Stimulated activated effector memory CD8-positive, alpha-beta T cell treated with anti-CD3 and anti-CD28 coated beads, Interleukin-12 subunit alpha, Interleukin-12 subunit beta, amount 100 ng/mL, for 72 hours (primary cell): Measurements from ENCODE around the gene ZNF281.
A peak's percentile ranks its signal among the peaks of the same experiment; 100 is the strongest.

Experiments
- ATAC-seq: fragments of 150-1000 bp; cut with Tn5 transposase; 2 replicates; pipeline ENCODE4 v1.10.0; 2021
- DNase-seq, 2 donors: peaks; one replicate each; pipeline ENCODE4 v3.0.0; 2021 to 2022; ENCODE audit warnings: low spot score in 2 of 2
- H3K27ac Mint-ChIP-seq: one replicate; pipeline ENCODE4 v1.8.0; 2022; ENCODE audit warnings: mild to moderate bottlenecking, mixed read lengths
- H3K36me3 Mint-ChIP-seq: one replicate; pipeline ENCODE4 v1.8.0; 2022; ENCODE audit warnings: mild to moderate bottlenecking, mixed read lengths
- H3K4me1 Mint-ChIP-seq: one replicate; pipeline ENCODE4 v1.8.0; 2022; ENCODE audit warnings: mixed read lengths
- H3K4me3 Mint-ChIP-seq: one replicate; pipeline ENCODE4 v1.8.0; 2022; ENCODE audit warnings: mild to moderate bottlenecking, mixed read lengths
- H3K9me3 Mint-ChIP-seq: one replicate; pipeline ENCODE4 v1.8.0; 2022; ENCODE audit warnings: mixed read lengths

ZNF281 gene

DNA sequence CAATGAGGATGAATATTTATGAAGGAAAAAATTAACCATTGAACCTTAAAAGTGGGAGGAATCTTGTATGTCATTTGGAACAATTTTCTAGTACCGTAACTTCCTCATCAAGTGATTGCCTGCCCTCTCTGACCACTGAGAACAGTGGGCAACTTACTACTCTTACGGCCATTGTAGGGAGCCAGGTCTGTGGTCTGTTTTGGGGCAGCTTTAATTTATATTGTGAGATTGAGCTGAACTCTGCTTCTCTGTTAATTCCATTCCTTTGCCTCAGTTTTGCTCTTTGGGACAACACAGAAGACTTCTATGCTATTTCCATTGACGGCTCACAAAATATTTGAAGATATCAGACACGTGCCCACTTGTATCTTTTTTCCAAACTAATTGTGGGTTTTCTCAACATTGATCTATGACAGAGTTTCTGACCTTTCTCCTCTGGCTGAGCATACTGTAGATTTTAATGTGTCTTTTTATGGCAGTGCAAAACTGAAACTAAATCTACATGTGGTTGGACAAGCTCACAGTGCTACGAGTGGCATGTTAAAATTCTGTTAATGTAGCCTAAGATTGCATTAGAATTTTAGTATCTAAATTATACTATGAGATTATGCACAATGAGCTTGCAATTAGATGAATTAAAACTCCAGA, 27.8 kb upstream of the ZNF281 start:
- H3K9me3 Mint-ChIP-seq: no peaks in the 10 kb centered on the region
- ATAC-seq (peak; percentile 59), DNase-seq (no peak)
- H3K4me3 Mint-ChIP-seq: peak overlapping the region; percentile 50
- H3K36me3 Mint-ChIP-seq: no peaks in the 10 kb centered on the region
- H3K4me1 Mint-ChIP-seq: peaks cover 12% of the 10 kb centered on the region
- peak overlapping the region; percentile 71 for H3K27ac Mint-ChIP-seq

- ATAC-seq: no peak
- H3K4me1 Mint-ChIP-seq: peaks cover 14% of the 10 kb centered on the region
- no peak overlapping the region for H3K27ac Mint-ChIP-seq
- H3K36me3 Mint-ChIP-seq: no peaks in the 10 kb centered on the region
- H3K9me3 Mint-ChIP-seq: no peaks in the 10 kb centered on the region
- no peak for DNase-seq
- peak overlapping the region; percentile 50 for H3K4me3 Mint-ChIP-seq
These were observed 27.3 kb upstream of the ZNF281 start for GRCh38 chr1:200437088-200437487.

DNA sequence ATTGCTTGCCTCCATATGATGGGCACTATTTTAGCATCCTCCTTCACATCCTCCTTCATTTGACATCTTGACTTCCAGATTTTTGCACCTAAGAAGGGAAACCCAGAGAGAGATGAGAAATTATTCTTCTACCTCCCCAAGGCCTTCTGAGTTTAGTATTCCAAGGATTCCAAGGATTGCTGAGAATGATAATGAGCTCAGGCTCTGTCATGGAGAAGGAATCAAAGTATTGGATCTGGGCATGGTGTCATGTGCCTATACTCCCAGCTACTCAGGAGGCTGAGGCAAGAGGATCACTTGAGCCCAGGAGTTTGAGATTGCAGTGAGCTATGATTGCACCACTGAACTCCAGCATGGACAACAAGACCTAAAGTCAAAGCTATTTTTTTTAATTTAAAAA, 26.6 kb upstream of the ZNF281 start:
- DNase-seq (no peak), ATAC-seq (no peak)
- H3K4me1 Mint-ChIP-seq: peaks cover 14% of the 10 kb centered on the region
- no peaks in the 10 kb centered on the region for H3K9me3 Mint-ChIP-seq
- no peak overlapping the region for H3K27ac Mint-ChIP-seq
- H3K36me3 Mint-ChIP-seq: no peaks in the 10 kb centered on the region
- no peak overlapping the region for H3K4me3 Mint-ChIP-seq

DNA sequence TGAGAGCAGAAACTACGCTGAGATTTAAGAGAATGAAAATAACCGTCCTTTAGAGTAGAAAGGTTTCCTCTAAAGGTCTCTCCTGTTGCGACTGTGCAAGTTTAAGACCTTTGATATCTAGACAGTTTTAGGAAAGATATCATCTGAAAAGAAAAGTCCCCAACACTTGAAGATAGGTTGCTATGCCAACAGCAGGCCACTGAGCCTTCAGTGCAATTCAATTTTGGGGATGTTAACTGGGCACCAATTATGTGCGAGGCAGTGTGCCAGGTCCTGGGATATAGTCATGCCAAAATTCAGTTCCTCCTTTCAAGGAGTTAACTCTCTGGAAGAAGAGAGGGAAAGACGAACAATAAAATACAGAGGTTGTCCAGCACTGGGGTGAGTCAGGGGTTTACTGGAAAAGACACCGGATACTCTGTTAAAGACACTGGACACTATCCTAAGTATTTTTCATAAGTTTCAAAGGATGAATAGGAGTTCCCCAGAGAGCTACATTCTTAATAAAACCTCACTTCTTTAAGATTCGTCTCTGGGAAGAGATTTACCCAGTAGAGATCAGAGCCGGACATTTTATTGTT, 25.5 kb upstream of the ZNF281 start:
- Mint-ChIP-seq H3K27ac (no peak overlapping the region), H3K9me3 (no peaks in the 10 kb centered on the region), H3K36me3 (no peaks in the 10 kb centered on the region), H3K4me1 (peaks cover 14% of the 10 kb centered on the region), H3K4me3 (no peak overlapping the region)
- ATAC-seq: no peak
- DNase-seq: no peak

- H3K36me3 Mint-ChIP-seq: no peaks in the 10 kb centered on the region
- no peaks in the 10 kb centered on the region for H3K9me3 Mint-ChIP-seq
- no peak overlapping the region for H3K27ac Mint-ChIP-seq
- H3K4me3 Mint-ChIP-seq: no peak overlapping the region
- DNase-seq (no peak), ATAC-seq (no peak)
- peaks cover 14% of the 10 kb centered on the region for H3K4me1 Mint-ChIP-seq
These were observed 23.8 kb upstream of the ZNF281 start for GRCh38 chr1:200433586-200433985.

DNA sequence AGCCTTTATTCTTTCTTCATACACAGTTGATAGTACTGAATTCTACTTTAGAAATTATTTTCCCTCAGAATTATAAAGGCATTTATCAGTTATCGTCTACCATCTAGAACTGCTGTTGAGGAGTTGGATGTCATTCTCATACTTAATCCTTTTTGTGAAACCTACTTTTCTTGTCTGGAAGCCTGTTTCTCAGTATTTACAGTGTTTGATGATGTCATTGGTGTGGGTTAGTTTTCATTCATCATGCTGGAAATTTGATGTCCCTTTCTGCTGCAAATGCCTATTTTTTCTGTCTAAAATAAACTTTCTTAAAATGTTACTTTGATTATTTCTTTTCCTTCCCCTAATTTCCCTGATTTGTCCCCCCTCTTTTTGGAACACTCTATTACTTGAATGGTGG, 22.8 kb upstream of the ZNF281 start:
- H3K4me3 Mint-ChIP-seq: no peak overlapping the region
- ATAC-seq: no peak
- no peak for DNase-seq
- no peaks in the 10 kb centered on the region for H3K9me3 Mint-ChIP-seq
- no peaks in the 10 kb centered on the region for H3K36me3 Mint-ChIP-seq
- peaks cover 9% of the 10 kb centered on the region for H3K4me1 Mint-ChIP-seq
- H3K27ac Mint-ChIP-seq: no peak overlapping the region

GRCh38 chr1:200429221-200429751, 19.4 kb upstream of the ZNF281 start:
- Mint-ChIP-seq H3K4me1 (peaks cover 7% of the 10 kb centered on the region), H3K27ac (peak overlapping the region; percentile 26), H3K36me3 (no peaks in the 10 kb centered on the region), H3K4me3 (no peak overlapping the region), H3K9me3 (no peaks in the 10 kb centered on the region)
- no peak for DNase-seq
- no peak for ATAC-seq

DNA sequence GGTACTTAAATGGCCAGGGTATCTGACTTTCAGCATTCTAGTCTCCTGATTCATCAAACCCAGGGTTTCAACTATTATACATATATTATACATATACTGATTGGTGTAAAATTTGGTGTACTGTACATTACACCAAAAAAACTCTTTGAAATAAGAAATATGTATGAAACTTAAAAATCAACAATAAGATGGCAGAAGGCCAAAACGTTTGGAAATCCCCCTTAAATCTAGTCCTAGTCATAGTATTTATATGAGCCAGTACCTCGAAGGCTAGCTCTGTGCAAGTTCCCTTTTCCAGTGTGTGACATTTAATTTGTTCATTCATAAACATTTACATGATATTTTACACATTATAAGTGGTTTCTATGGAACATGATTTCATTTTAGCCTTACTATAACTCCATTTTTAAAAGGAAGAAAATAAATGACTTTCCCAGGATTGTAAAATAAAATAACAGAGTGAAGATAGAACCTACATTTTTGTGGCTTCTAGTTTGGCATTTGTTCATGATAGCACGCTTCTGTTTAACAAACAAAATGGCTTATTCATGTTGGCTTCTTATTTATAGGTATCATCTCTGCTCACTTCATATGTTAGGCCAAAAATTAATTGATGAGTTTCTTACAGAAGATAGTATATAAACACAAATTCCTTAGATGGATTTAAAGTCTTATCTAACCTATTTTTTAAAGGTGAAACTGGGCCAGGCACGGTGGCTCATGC, 18.8 kb upstream of the ZNF281 start:
- H3K4me1 Mint-ChIP-seq: peaks cover 7% of the 10 kb centered on the region
- DNase-seq (no peak), ATAC-seq (peak; percentile 63)

GRCh38 chr1:200427744-200428143, 17.9 kb upstream of the ZNF281 start:
- Mint-ChIP-seq H3K9me3 (no peaks in the 10 kb centered on the region), H3K36me3 (no peaks in the 10 kb centered on the region), H3K27ac (no peak overlapping the region), H3K4me1 (peaks cover 3% of the 10 kb centered on the region), H3K4me3 (no peak overlapping the region)
- DNase-seq: no peak
- ATAC-seq: no peak

More for the DNA sequence above, 18.8 kb upstream of the ZNF281 start:
- no peaks in the 10 kb centered on the region for H3K36me3 Mint-ChIP-seq
- peak overlapping the region; percentile 26 for H3K27ac Mint-ChIP-seq
- no peaks in the 10 kb centered on the region for H3K9me3 Mint-ChIP-seq
- no peak overlapping the region for H3K4me3 Mint-ChIP-seq

DNA sequence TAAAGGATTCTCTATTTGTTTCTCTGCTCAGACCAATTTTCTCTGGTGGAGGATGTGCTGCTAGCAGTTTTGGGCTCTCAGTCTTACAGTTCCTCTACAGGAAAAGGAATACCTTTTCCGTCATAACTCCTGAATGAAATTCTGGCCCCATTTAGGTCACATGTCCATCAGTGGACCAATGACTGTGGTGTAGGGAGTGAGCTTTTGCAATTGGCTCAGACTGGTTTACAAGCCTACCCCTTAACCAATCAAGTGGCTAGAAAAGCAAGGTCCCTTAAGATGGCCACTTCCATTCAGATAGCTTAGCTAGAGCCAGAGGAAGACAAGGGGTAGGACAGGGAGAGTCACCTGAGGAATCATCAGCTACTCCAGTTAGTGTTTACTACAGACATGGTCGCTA, 16.4 kb upstream of the ZNF281 start:
- DNase-seq (no peak), ATAC-seq (no peak)
- no peaks in the 10 kb centered on the region for H3K9me3 Mint-ChIP-seq

DNA sequence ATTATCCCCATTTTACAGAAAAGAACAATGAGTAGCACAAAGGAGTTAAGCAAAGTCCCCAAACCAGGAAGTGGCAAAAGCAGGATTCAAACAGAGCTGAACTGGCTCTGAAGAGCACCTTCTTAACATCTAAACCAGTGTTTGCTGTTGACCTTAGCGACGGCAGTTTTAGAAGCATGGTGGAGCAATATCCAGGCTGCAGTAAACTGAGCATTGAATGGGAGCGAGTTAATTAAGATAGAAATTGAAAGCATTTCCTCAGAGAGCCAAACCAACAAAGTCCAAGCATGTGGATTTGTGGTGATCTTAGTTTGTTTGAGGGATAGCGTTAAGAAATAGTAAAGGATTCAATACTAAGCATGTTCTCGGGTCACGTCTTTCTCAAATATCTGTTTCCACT, 13.4 kb upstream of the ZNF281 start:
- Mint-ChIP-seq H3K9me3 (no peaks in the 10 kb centered on the region), H3K4me3 (no peak overlapping the region), H3K4me1 (no peaks in the 10 kb centered on the region), H3K27ac (no peak overlapping the region), H3K36me3 (no peaks in the 10 kb centered on the region)
- ATAC-seq: no peak
- DNase-seq: no peak

More for the DNA sequence above, 16.4 kb upstream of the ZNF281 start:
- H3K4me1 Mint-ChIP-seq: no peaks in the 10 kb centered on the region
- H3K4me3 Mint-ChIP-seq: no peak overlapping the region
- H3K36me3 Mint-ChIP-seq: no peaks in the 10 kb centered on the region
- H3K27ac Mint-ChIP-seq: no peak overlapping the region

GRCh38 chr1:200422211-200422610, 12.4 kb upstream of the ZNF281 start:
- H3K27ac Mint-ChIP-seq: no peak overlapping the region
- no peaks in the 10 kb centered on the region for H3K36me3 Mint-ChIP-seq
- no peak for DNase-seq
- no peaks in the 10 kb centered on the region for H3K4me1 Mint-ChIP-seq
- no peak overlapping the region for H3K4me3 Mint-ChIP-seq
- H3K9me3 Mint-ChIP-seq: no peaks in the 10 kb centered on the region
- ATAC-seq: no peak

GRCh38 chr1:200415789-200416593, 6.2 kb upstream of the ZNF281 start:
- DNase-seq (no peak), ATAC-seq (peak; percentile 60)
- no peak overlapping the region for H3K27ac Mint-ChIP-seq
- H3K36me3 Mint-ChIP-seq: no peaks in the 10 kb centered on the region
- H3K4me1 Mint-ChIP-seq: peaks cover 16% of the 10 kb centered on the region
- peak overlapping the region; percentile 0 for H3K4me3 Mint-ChIP-seq
- H3K9me3 Mint-ChIP-seq: no peaks in the 10 kb centered on the region

GRCh38 chr1:200415227-200415626, 5.4 kb upstream of the ZNF281 start:
- Mint-ChIP-seq H3K27ac (no peak overlapping the region), H3K4me3 (peak overlapping the region; percentile 0), H3K4me1 (peaks cover 22% of the 10 kb centered on the region), H3K9me3 (no peaks in the 10 kb centered on the region), H3K36me3 (peaks cover 2% of the 10 kb centered on the region)
- ATAC-seq (no peak), DNase-seq (no peak)

GRCh38 chr1:200414657-200415056, 4.8 kb upstream of the ZNF281 start:
- Mint-ChIP-seq H3K4me1 (peaks cover 28% of the 10 kb centered on the region), H3K27ac (no peak overlapping the region), H3K36me3 (peaks cover 8% of the 10 kb centered on the region), H3K9me3 (no peaks in the 10 kb centered on the region), H3K4me3 (no peak overlapping the region)
- DNase-seq (no peak), ATAC-seq (no peak)
